Endothelial cell of umbilical vein (primary cell): ENCODE data around the gene GSPT1. TPM values are rescaled to one million over a fixed set of nuclear protein-coding genes. Genes with fewer than 3 reads are reported as not detected.

ENCODE experiments used
- BruUV-seq: library from RNA; stranded (reverse); fragments of 400-500 nt; replicated peaks from 2 replicates; lab custom pipeline; 2021; lab: Mats Ljungman, UMichigan
- CTCF ChIA-PET: fragments of 300-600, 350-600 bp; sonication (Branson Sonifier 250); formaldehyde crosslinking; loops from one replicate; lab custom pipeline; 2021; ENCODE audit warnings: antibody characterized with exemption, inconsistent platforms; lab: Charles Lee
- POLR2A ChIA-PET: fragments of 300-600, 350-600 bp; sonication (Branson Sonifier 250); formaldehyde crosslinking; loops from one replicate; lab custom pipeline; 2021; ENCODE audit warnings: antibody characterized with exemption, inconsistent platforms; lab: Charles Lee
- DNase-seq: peaks from one replicate; pipeline ENCODE4 v3.0.0-alpha.2; 2011; ENCODE audit warnings: low read depth, low spot score
- FAIRE-seq: peaks from 2 replicates; lab custom pipeline; 2011; peaks lifted over from hg19 to GRCh38; lab: Jason Lieb, UNC
- H2AFZ ChIP-seq: 2 replicates; pipeline ENCODE4 v1.6.0; 2012; ENCODE audit warnings: low read depth, low read length, control low read depth, inconsistent platforms
- H3K27ac ChIP-seq: 2 replicates; pipeline ENCODE4 v1.5.1; 2011; ENCODE audit warnings: low read depth, mild to moderate bottlenecking, control low read depth, low read length, moderate library complexity; ENCODE audit not compliant: insufficient read depth
- H3K27me3 ChIP-seq, 2 experiments: 2 replicates each; pipeline versions ENCODE4 v1.6.0 to v1.6.1; 2011; ENCODE audit warnings: low read length in 2 of 2, mixed read lengths in 1 of 2; ENCODE audit not compliant: control insufficient read depth in 2 of 2, insufficient read depth in 2 of 2
- H3K36me3 ChIP-seq, 2 experiments: 2 replicates in 1 of 2; 3 replicates in 1 of 2; pipeline ENCODE4 v1.5.1; 2011; ENCODE audit warnings: low read length in 2 of 2, mild to moderate bottlenecking in 1 of 2, moderate library complexity in 1 of 2; ENCODE audit not compliant: control insufficient read depth in 2 of 2, insufficient read depth in 2 of 2; ENCODE audit errors: extremely low read depth in 1 of 2
- H3K4me1 ChIP-seq: 3 replicates; pipeline ENCODE4 v1.5.1; 2011; ENCODE audit warnings: mild to moderate bottlenecking, low read length; ENCODE audit not compliant: control insufficient read depth, insufficient read depth; ENCODE audit errors: extremely low read depth
- H3K4me2 ChIP-seq: 2 replicates; pipeline ENCODE4 v1.6.1; 2011; ENCODE audit warnings: low read length, control low read depth, mixed read lengths; ENCODE audit not compliant: insufficient read depth
- H3K4me3 ChIP-seq, 3 experiments: fragments of 200-600 bp in 1 of 3; sonication (generic), shearing (Covaris generic) in 1 of 3; replicated peaks in 1 of 3; 2 replicates each; pipeline ENCODE4 v1.5.1; 2011 to 2016; ENCODE audit warnings: control low read depth in 3 of 3, low read length in 3 of 3, mild to moderate bottlenecking in 2 of 3, inconsistent platforms in 1 of 3, low read depth in 1 of 3, moderate library complexity in 1 of 3; ENCODE audit not compliant: insufficient read depth in 1 of 3
- H3K79me2 ChIP-seq: 2 replicates; pipeline ENCODE4 v1.6.0; 2012; ENCODE audit warnings: low read length, inconsistent platforms; ENCODE audit not compliant: control insufficient read depth, insufficient read depth
- H3K9ac ChIP-seq: replicated peaks from 2 replicates; pipeline ENCODE3; 2011; ENCODE audit warnings: low read length, control low read depth; ENCODE audit not compliant: insufficient read depth; ENCODE audit errors: extremely low read depth
- H3K9me1 ChIP-seq: replicated peaks from 3 replicates; pipeline ENCODE4 v1.6.0; 2011; ENCODE audit warnings: mild to moderate bottlenecking, low read length; ENCODE audit not compliant: control insufficient read depth, insufficient read depth; ENCODE audit errors: extremely low read depth
- H3K9me3 ChIP-seq: replicated peaks from 2 replicates; pipeline ENCODE4 v1.5.1; 2012; ENCODE audit warnings: low read length, inconsistent platforms; ENCODE audit not compliant: control insufficient read depth, insufficient read depth
- H4K20me1 ChIP-seq: replicated peaks from 2 replicates; pipeline ENCODE3; 2011; ENCODE audit warnings: mild to moderate bottlenecking, low read length; ENCODE audit not compliant: control insufficient read depth, insufficient read depth; ENCODE audit errors: extremely low read depth
- CTCF ChIP-seq, 2 donors: IDR thresholded peaks; 1 replicate in 1 of 2; 2 replicates in 1 of 2; pipeline ENCODE4 v1.5.1; 2011; ENCODE audit warnings: low read length in 2 of 2, mild to moderate bottlenecking in 2 of 2, moderate library complexity in 2 of 2, control low read depth in 1 of 2, inconsistent platforms in 1 of 2, low read depth in 1 of 2; ENCODE audit not compliant: insufficient read depth in 1 of 2; ENCODE audit errors: extremely low read depth in 1 of 2
- EZH2 ChIP-seq: IDR thresholded peaks from 2 replicates; pipeline ENCODE4 v1.6.1; 2012; ENCODE audit warnings: borderline replicate concordance, low read depth, mild to moderate bottlenecking, moderate library complexity, low read length, inconsistent platforms; ENCODE audit not compliant: severe bottlenecking
- FOS ChIP-seq: IDR thresholded peaks from 2 replicates; pipeline ENCODE4 v1.6.1; 2011; ENCODE audit warnings: mild to moderate bottlenecking, low read length, moderate library complexity, borderline replicate concordance; ENCODE audit not compliant: insufficient read depth
- GATA2 ChIP-seq: IDR thresholded peaks from 2 replicates; pipeline ENCODE4 v1.7.0; 2011; ENCODE audit warnings: low read depth, mild to moderate bottlenecking, moderate library complexity, mixed read lengths, low read length; ENCODE audit not compliant: insufficient read length, insufficient read depth
- JUN ChIP-seq: IDR thresholded peaks from 2 replicates; pipeline ENCODE4 v1.6.1; 2011; ENCODE audit warnings: borderline replicate concordance, low read depth; ENCODE audit not compliant: insufficient read length, insufficient read depth
- MYC ChIP-seq: IDR thresholded peaks from one replicate; pipeline ENCODE4 v1.6.1; 2011; ENCODE audit warnings: mild to moderate bottlenecking, low read depth, low read length
- POLR2A ChIP-seq: IDR thresholded peaks from 2 replicates; pipeline ENCODE4 v1.6.1; 2012; ENCODE audit warnings: low read depth, mild to moderate bottlenecking, control low read depth, low read length
- POLR2AphosphoS5 ChIP-seq: IDR thresholded peaks from 2 replicates; pipeline ENCODE4 v1.6.1; 2012; ENCODE audit warnings: low read depth, mild to moderate bottlenecking, control low read depth, low read length, moderate library complexity; ENCODE audit not compliant: insufficient read depth
- dilution Hi-C: fragments of 300-500 bp; cut with MboI; formaldehyde crosslinking; loops from one replicate; pipeline ENCODE4 v1.15.0; 2019; ENCODE audit warnings: low sequenced_read_pairs; ENCODE audit not compliant: extremely low pct_ligation_motif_present
- intact Hi-C: fragments of 100-400 bp; cut with micrococcal nuclease; formaldehyde crosslinking; loops from one replicate; pipeline ENCODE4 v1.10.0; 2022
- polyA plus RNA-seq, 4 experiments: library from polyadenylated mRNA; depleted of rRNA in 3 of 4; stranded (reverse) in 3 of 4; unstranded in 1 of 4; fragments of >200 nt; gene quantifications; 2 replicates each; pipeline versions ENCODE4 v1.2.1 to v1.2.3, GENCODE V29; 2011 to 2012; ENCODE audit warnings: missing spikeins in 1 of 4
- total RNA-seq: library from RNA; stranded (reverse); gene quantifications from 2 replicates; pipeline ENCODE4 v1.2.3, GENCODE V29; 2021
- TF ChIP-seq, protein P1 (sequence below): IDR thresholded peaks from 2 replicates; pipeline ENCODE4 v1.6.1; 2011; ENCODE audit not compliant: insufficient read depth, insufficient read length

The GSPT1 gene
- total and polyA plus RNA-seq, 2 donors (not counting 3 experiments of a cell fraction or from before 2014, with no cell fraction given) = 40.3 to 152 TPM

GRCh38 chr16:11886881-11887280 is 28.9 kb downstream of the GSPT1 start:
- FAIRE-seq (no peak), DNase-seq (no peak)
- Histone ChIP-seq H3K4me2 (no peak overlapping the region), H3K36me3 (peaks cover 7 to 22% of the 10 kb centered on the region in 2 experiments), H3K9me3 (no peaks in the 10 kb centered on the region), H2AFZ (no peak overlapping the region), H4K20me1 (no peaks in the 10 kb centered on the region), H3K4me3 (no peak overlapping the region), H3K79me2 (peaks cover 3% of the 10 kb centered on the region), H3K27me3 (no peaks in the 10 kb centered on the region), H3K9ac (no peak overlapping the region), H3K9me1 (no peaks in the 10 kb centered on the region), H3K27ac (no peak overlapping the region), H3K4me1 (no peaks in the 10 kb centered on the region)
- TF ChIP-seq FOS = no peak
- no peak for TF ChIP-seq MYC
- no peak for TF ChIP-seq JUN
- TF ChIP-seq, protein P1, sequence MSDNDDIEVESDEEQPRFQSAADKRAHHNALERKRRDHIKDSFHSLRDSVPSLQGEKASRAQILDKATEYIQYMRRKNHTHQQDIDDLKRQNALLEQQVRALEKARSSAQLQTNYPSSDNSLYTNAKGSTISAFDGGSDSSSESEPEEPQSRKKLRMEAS = no peak
- TF ChIP-seq EZH2 = no peak
- no peak for TF ChIP-seq CTCF (IDR thresholded peaks at IDR 0.05; ENCODE audit: extremely low read depth in 1 of 2, insufficient read depth in 1 of 2, low read depth in 1 of 2, low read length in 2 of 2)
- TF ChIP-seq POLR2AphosphoS5 = no peak
- TF ChIP-seq GATA2 = no peak
- no peak for TF ChIP-seq POLR2A
- ChIA-PET CTCF (interaction anchor here (1.0 kb wide), 2 partner anchors 9 to 181 kb away, joined by 3 to 4 read pairs; no protein-coding TSS in a partner anchor), POLR2A (no interaction called here)
- no TSS peak for BruUV-seq
- dilution Hi-C loops = no loop called here
- intact Hi-C loops = no loop called here
